ENCODE results near the gene MAML3.

MAML3 gene

GRCh38 chr4:140038031-140038533 is 115.9 kb downstream of the MAML3 start:
- no peak for DNase-seq

GRCh38 chr4:140037353-140038030 is 116.5 kb downstream of the MAML3 start:
- DNase-seq = peak in 1 of 2 experiments; percentile 42

GRCh38 chr4:140031706-140032105 is 122.3 kb downstream of the MAML3 start:
- DNase-seq = no peak

GRCh38 chr4:140031061-140031460 is 122.9 kb downstream of the MAML3 start:
- no peak for DNase-seq

- DNase-seq = no peak
Measured at GRCh38 chr4:140028676-140029517, 125.1 kb downstream of the MAML3 start.

GRCh38 chr4:140028101-140028500 is 125.9 kb downstream of the MAML3 start:
- no peak for DNase-seq

GRCh38 chr4:140027101-140027500 is 126.9 kb downstream of the MAML3 start:
- no peak for DNase-seq

- DNase-seq = no peak
Measured at GRCh38 chr4:140025470-140025869, 128.5 kb downstream of the MAML3 start.

- no peak for DNase-seq
Measured at GRCh38 chr4:140020457-140021361, 133.3 kb downstream of the MAML3 start.

GRCh38 chr4:140019619-140020347 is 134.2 kb downstream of the MAML3 start:
- peak in 1 of 2 experiments; percentile 59 for DNase-seq

- peak in 1 of 2 experiments; percentile 47 for DNase-seq
Measured at GRCh38 chr4:140018931-140019618, 134.9 kb downstream of the MAML3 start.

- no peak for DNase-seq
Measured at GRCh38 chr4:140014284-140014683, 139.7 kb downstream of the MAML3 start.

- peak; percentile 47 to 73 for DNase-seq
Measured at GRCh38 chr4:140012688-140013486, 141.1 kb downstream of the MAML3 start.

GRCh38 chr4:140005699-140006098 is 148.3 kb downstream of the MAML3 start:
- peak in 1 of 2 experiments; percentile 54 for DNase-seq

- peak in 1 of 2 experiments; percentile 35 for DNase-seq
Measured at GRCh38 chr4:140004922-140005627, 148.9 kb downstream of the MAML3 start.

GRCh38 chr4:140004549-140004895 is 149.5 kb downstream of the MAML3 start:
- peak; percentile 40 to 70 for DNase-seq

- no peak for DNase-seq
Measured at GRCh38 chr4:140003876-140004548, 150.0 kb downstream of the MAML3 start.

- DNase-seq = no peak
Measured at GRCh38 chr4:140000232-140000631, 153.8 kb downstream of the MAML3 start.
